ENCODE measurements around the gene ZNRF2.
"Not testable (repeated sequence)": the region's sequence is repeated elsewhere in the genome, so short reads cannot be mapped to it uniquely, and the experiment has no call there.

- TF ChIP-seq CTCF, POLR2AphosphoS5, POLR2A (IDR thresholded peaks at IDR 0.05): not testable (repeated sequence)
These were observed 5.9 kb downstream of the ZNRF2 start for GRCh38 chr7:30290317-30290716.
